H9 (cell line): ENCODE measurements around the gene ATP12A. TPM values are rescaled to one million over a fixed set of nuclear protein-coding genes. Genes with fewer than 3 reads are reported as not detected.

ENCODE experiments used
- DNase-seq: peaks from one replicate; pipeline ENCODE4 v3.0.0-alpha.2; 2017
- H2AFZ ChIP-seq: one replicate; pipeline ENCODE4 v1.6.1; 2013; ENCODE audit warnings: mild to moderate bottlenecking, low read length, control low read depth, moderate library complexity
- H2AK5ac ChIP-seq: 2 replicates; pipeline ENCODE4 v1.6.1; 2013; ENCODE audit warnings: low read length, control low read depth, mixed read lengths; ENCODE audit not compliant: insufficient read length
- H2BK120ac ChIP-seq: one replicate; pipeline ENCODE4 v1.6.1; 2013; ENCODE audit warnings: low read depth, mild to moderate bottlenecking, low read length, control low read depth, inconsistent platforms; ENCODE audit not compliant: poor library complexity, severe bottlenecking
- H2BK12ac ChIP-seq: 2 replicates; pipeline ENCODE4 v1.6.1; 2013; ENCODE audit warnings: low read length, control low read depth, mixed read lengths, low read depth; ENCODE audit not compliant: insufficient read length
- H2BK15ac ChIP-seq: 2 replicates; pipeline ENCODE4 v1.6.1; 2013; ENCODE audit warnings: low read depth, low read length, control low read depth
- H2BK20ac ChIP-seq: one replicate; pipeline ENCODE4 v1.6.1; 2013; ENCODE audit warnings: low read depth, mild to moderate bottlenecking, low read length, control low read depth, inconsistent platforms; ENCODE audit not compliant: poor library complexity, severe bottlenecking
- H2BK5ac ChIP-seq: 2 replicates; pipeline ENCODE4 v1.6.1; 2013; ENCODE audit warnings: low read length, control low read depth, mixed read lengths; ENCODE audit not compliant: insufficient read length
- H3K14ac ChIP-seq: 2 replicates; pipeline ENCODE4 v1.6.1; 2013; ENCODE audit warnings: low read length, control low read depth; ENCODE audit not compliant: insufficient read depth
- H3K18ac ChIP-seq: 2 replicates; pipeline ENCODE4 v1.6.1; 2013; ENCODE audit warnings: low read depth, mild to moderate bottlenecking, mixed read lengths, low read length, control low read depth; ENCODE audit not compliant: insufficient read length
- H3K23ac ChIP-seq: 2 replicates; pipeline ENCODE4 v1.6.1; 2013; ENCODE audit warnings: low read length, control low read depth, mixed read lengths, low read depth; ENCODE audit not compliant: insufficient read length
- H3K23me2 ChIP-seq: 2 replicates; pipeline ENCODE4 v1.6.1; 2013; ENCODE audit warnings: low read depth, mild to moderate bottlenecking, mixed read lengths, low read length, control low read depth; ENCODE audit not compliant: insufficient read length, poor library complexity, severe bottlenecking
- H3K27ac ChIP-seq: 2 replicates; pipeline ENCODE4 v1.5.1; 2013; ENCODE audit warnings: low read length, control low read depth, mixed read lengths, low read depth; ENCODE audit not compliant: insufficient read length
- H3K27me3 ChIP-seq: 2 replicates; pipeline ENCODE4 v1.6.1; 2013; ENCODE audit warnings: low read length, control low read depth, inconsistent platforms; ENCODE audit not compliant: insufficient read depth
- H3K4ac ChIP-seq: 2 replicates; pipeline ENCODE4 v1.6.1; 2013; ENCODE audit warnings: low read depth, mild to moderate bottlenecking, control low read depth, inconsistent platforms, low read length, moderate library complexity
- H3K4me1 ChIP-seq: 2 replicates; pipeline ENCODE4 v1.6.1; 2013; ENCODE audit warnings: low read length, control low read depth, inconsistent platforms; ENCODE audit not compliant: insufficient read depth
- H3K4me2 ChIP-seq: 2 replicates; pipeline ENCODE4 v1.6.1; 2013; ENCODE audit warnings: low read length, control low read depth, mixed read lengths; ENCODE audit not compliant: insufficient read length, insufficient read depth
- H3K56ac ChIP-seq: 2 replicates; pipeline ENCODE4 v1.6.1; 2013; ENCODE audit warnings: low read depth, mild to moderate bottlenecking, mixed read lengths, low read length, control low read depth; ENCODE audit not compliant: insufficient read length
- H3K79me1 ChIP-seq: 2 replicates; pipeline ENCODE4 v1.6.1; 2013; ENCODE audit warnings: low read depth, mild to moderate bottlenecking, moderate library complexity, low read length, control low read depth, inconsistent platforms; ENCODE audit not compliant: insufficient read depth, poor library complexity, severe bottlenecking
- H3K79me2 ChIP-seq: 2 replicates; pipeline ENCODE4 v1.6.1; 2013; ENCODE audit warnings: low read length, control low read depth, inconsistent platforms; ENCODE audit not compliant: insufficient read depth
- H3K9ac ChIP-seq: 2 replicates; pipeline ENCODE4 v1.6.1; 2013; ENCODE audit warnings: low read length, control low read depth, mixed read lengths; ENCODE audit not compliant: insufficient read length; ENCODE audit errors: extremely low read depth
- H3K9me3 ChIP-seq: one replicate; pipeline ENCODE4 v1.6.1; 2013; ENCODE audit warnings: low read depth, low read length, inconsistent platforms; ENCODE audit not compliant: control insufficient read depth
- H3T11ph ChIP-seq: one replicate; pipeline ENCODE4 v1.6.1; 2013; ENCODE audit warnings: mild to moderate bottlenecking, low read length, control low read depth, inconsistent platforms
- H4K20me1 ChIP-seq: one replicate; pipeline ENCODE4 v1.6.1; 2013; ENCODE audit not compliant: control insufficient read depth, insufficient read length, insufficient read depth
- H4K5ac ChIP-seq: 2 replicates; pipeline ENCODE4 v1.6.1; 2013; ENCODE audit warnings: low read depth, mild to moderate bottlenecking, mixed read lengths, low read length, control low read depth; ENCODE audit not compliant: insufficient read length
- H4K8ac ChIP-seq: replicated peaks from 2 replicates; pipeline ENCODE4 v1.6.1; 2013; ENCODE audit warnings: low read length, control low read depth, mixed read lengths, low read depth; ENCODE audit not compliant: insufficient read length
- H4K91ac ChIP-seq: 2 replicates; pipeline ENCODE4 v1.6.1; 2013; ENCODE audit warnings: low read depth, mild to moderate bottlenecking, moderate library complexity, mixed read lengths, low read length, control low read depth; ENCODE audit not compliant: insufficient read length
- H3K27ac Mint-ChIP-seq, 3 experiments: 2 replicates in 2 of 3; 3 replicates in 1 of 3; pipeline ENCODE4 v1.8.0; 2020 to 2021; ENCODE audit warnings: mixed read lengths in 3 of 3, mild to moderate bottlenecking in 1 of 3, moderate library complexity in 1 of 3
- H3K27me3 Mint-ChIP-seq: 2 replicates; pipeline ENCODE4 v1.8.0; 2021; ENCODE audit warnings: low read depth, mild to moderate bottlenecking, moderate library complexity, mixed read lengths
- H3K36me3 Mint-ChIP-seq, 3 experiments: 2 replicates in 2 of 3; 3 replicates in 1 of 3; pipeline ENCODE4 v1.8.0; 2020 to 2021; ENCODE audit warnings: low read depth in 3 of 3, mixed read lengths in 3 of 3; ENCODE audit not compliant: insufficient read depth in 1 of 3
- H3K4me1 Mint-ChIP-seq, 2 experiments: 2 replicates each; pipeline ENCODE4 v1.8.0; 2020; ENCODE audit warnings: mixed read lengths in 2 of 2
- H3K4me3 Mint-ChIP-seq, 2 experiments: 2 replicates in 1 of 2; 3 replicates in 1 of 2; pipeline ENCODE4 v1.8.0; 2020 to 2021; ENCODE audit warnings: mild to moderate bottlenecking in 2 of 2, mixed read lengths in 2 of 2, moderate library complexity in 1 of 2
- H3K9me3 Mint-ChIP-seq, 2 experiments: 2 replicates in 1 of 2; 3 replicates in 1 of 2; pipeline ENCODE4 v1.8.0; 2020; ENCODE audit warnings: mild to moderate bottlenecking in 2 of 2, mixed read lengths in 2 of 2, moderate library complexity in 1 of 2
- CTCF ChIP-seq: fragments of 200-600 bp; sonication (generic); conservative IDR thresholded peaks from 3 replicates; pipeline ENCODE4 v1.8.0; 2021; ENCODE audit warnings: antibody characterized with exemption, mild to moderate bottlenecking
- WGBS: extraction: QIAGEN DNeasy Blood & Tissue Kit; methylation state at CpG from one replicate; pipeline ENCODE4 v1.1.7; 2013; ENCODE audit warnings: missing lambda C conversion rate, low lambda C conversion rate, mixed read lengths; ENCODE audit not compliant: insufficient read length; ENCODE audit errors: extremely low coverage; 5-methylcytosine and 5-hydroxymethylcytosine counted together
- total RNA-seq: library from RNA; stranded (reverse); gene quantifications from 2 replicates; pipeline ENCODE4 v1.2.1, GENCODE V29; 2021

The ATP12A gene
- total RNA-seq, 1 experiment from 2014 or later = 0.94 TPM

- no peak for DNase-seq
- H3K9me3 ChIP-seq = no peaks in the 10 kb centered on the region
- H2AFZ ChIP-seq = no peak overlapping the region
- no peak overlapping the region for H2BK15ac ChIP-seq
- no peak overlapping the region for H2AK5ac ChIP-seq
- H4K91ac ChIP-seq = no peak overlapping the region
- H3K79me1 ChIP-seq = no peaks in the 10 kb centered on the region
- no peaks in the 10 kb centered on the region for H3K23me2 ChIP-seq
- Mint-ChIP-seq H3K4me3 (no peak overlapping the region), H3K9me3 (no peaks in the 10 kb centered on the region), H3K27me3 (peaks cover 20% of the 10 kb centered on the region), H3K36me3 (no peaks in the 10 kb centered on the region; a peak in 1 of 7 replicates), H3K27ac (no peak overlapping the region), H3K4me1 (peaks cover 13 to 37% of the 10 kb centered on the region in 2 experiments)
- no peaks in the 10 kb centered on the region for H4K20me1 ChIP-seq
- no peak overlapping the region for H2BK120ac ChIP-seq
- H3K18ac ChIP-seq = no peak overlapping the region
- H3K27me3 ChIP-seq = no peaks in the 10 kb centered on the region
- H3K4ac ChIP-seq = no peak overlapping the region
- no peak overlapping the region for H3T11ph ChIP-seq
- H3K79me2 ChIP-seq = no peaks in the 10 kb centered on the region
- no peak overlapping the region for H2BK20ac ChIP-seq
- no peak overlapping the region for H4K5ac ChIP-seq
- H3K27ac ChIP-seq = no peak overlapping the region
- H3K23ac ChIP-seq = no peak overlapping the region
- WGBS = no CpG with 5 or more reads among the region's 11 CpGs
- TF ChIP-seq CTCF = no peak
- no peak overlapping the region for H3K4me2 ChIP-seq
- no peak overlapping the region for H3K9ac ChIP-seq
- no peak overlapping the region for H2BK12ac ChIP-seq
- no peak overlapping the region for H3K14ac ChIP-seq
- H3K56ac ChIP-seq = no peak overlapping the region
- H4K8ac ChIP-seq = no peak overlapping the region
- H3K4me1 ChIP-seq = peaks cover 2% of the 10 kb centered on the region; the same call in 1 of the 2 replicates
- no peak overlapping the region for H2BK5ac ChIP-seq
These were observed 8.7 kb downstream of the ATP12A start for GRCh38 chr13:24688950-24689349.
